Panc1 (cell line): Measurements from ENCODE around the gene CDH19.

Experiments used
- CTCF ChIP-seq: fragments of 450-650 bp; IDR thresholded peaks from 2 replicates; pipeline ENCODE4 v1.5.1; 2017; ENCODE audit warnings: mild to moderate bottlenecking
- POLR2AphosphoS5 ChIP-seq: IDR thresholded peaks from 2 replicates; pipeline ENCODE4 v1.6.1; 2012; ENCODE audit warnings: mild to moderate bottlenecking, low read depth, low read length, moderate library complexity
- REST ChIP-seq, 2 experiments: IDR thresholded peaks; 2 replicates each; pipeline ENCODE4 v1.6.1; 2011 to 2012; ENCODE audit warnings: low read depth in 2 of 2, control low read depth in 1 of 2, low read length in 1 of 2, mild to moderate bottlenecking in 1 of 2, moderate library complexity in 1 of 2; ENCODE audit not compliant: insufficient read depth in 1 of 2
- SIN3A ChIP-seq: IDR thresholded peaks from 2 replicates; pipeline ENCODE4 v1.6.1; 2012; ENCODE audit warnings: low read depth, mild to moderate bottlenecking, low read length, moderate library complexity, borderline replicate concordance; ENCODE audit not compliant: insufficient read depth
- TCF7L2 ChIP-seq: IDR thresholded peaks from 2 replicates; pipeline ENCODE4 v1.6.1; 2011; ENCODE audit warnings: mild to moderate bottlenecking, low read depth, low read length, inconsistent platforms

DNA sequence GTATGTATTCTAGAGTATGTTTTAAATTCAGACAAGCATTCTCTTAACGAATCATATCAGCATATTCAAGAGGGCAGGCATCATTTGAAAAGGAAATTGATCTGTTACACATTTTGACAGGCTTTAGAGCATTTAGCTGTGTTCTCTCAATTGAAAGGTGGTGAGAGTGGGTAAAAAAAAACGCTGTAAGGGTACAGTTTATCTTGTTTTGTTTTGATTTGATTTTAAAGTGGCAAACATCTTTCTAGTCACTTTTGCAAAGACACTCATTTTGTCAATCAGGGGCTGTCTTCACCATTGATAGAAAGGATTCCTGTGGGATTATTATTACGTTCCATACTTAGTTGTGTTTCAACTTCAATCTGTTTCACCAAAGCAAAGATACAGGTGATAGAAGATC, 2.2 kb downstream of the CDH19 start:
- no peak for TF ChIP-seq CTCF
- no peak for TF ChIP-seq TCF7L2
- no peak for TF ChIP-seq POLR2AphosphoS5
- no peak for TF ChIP-seq REST (IDR thresholded peaks at IDR 0.05; ENCODE audit: insufficient read depth in 1 of 2, low read depth in 2 of 2, low read length in 1 of 2)
- no peak for TF ChIP-seq SIN3A
